ENCODE measurements around the gene PREP.
A peak's percentile ranks its signal among the peaks of the same experiment; 100 is the strongest.
"Not testable (repeated sequence)": the region's sequence is repeated elsewhere in the genome, so short reads cannot be mapped to it uniquely, and the experiment has no call there.

PREP gene

DNA sequence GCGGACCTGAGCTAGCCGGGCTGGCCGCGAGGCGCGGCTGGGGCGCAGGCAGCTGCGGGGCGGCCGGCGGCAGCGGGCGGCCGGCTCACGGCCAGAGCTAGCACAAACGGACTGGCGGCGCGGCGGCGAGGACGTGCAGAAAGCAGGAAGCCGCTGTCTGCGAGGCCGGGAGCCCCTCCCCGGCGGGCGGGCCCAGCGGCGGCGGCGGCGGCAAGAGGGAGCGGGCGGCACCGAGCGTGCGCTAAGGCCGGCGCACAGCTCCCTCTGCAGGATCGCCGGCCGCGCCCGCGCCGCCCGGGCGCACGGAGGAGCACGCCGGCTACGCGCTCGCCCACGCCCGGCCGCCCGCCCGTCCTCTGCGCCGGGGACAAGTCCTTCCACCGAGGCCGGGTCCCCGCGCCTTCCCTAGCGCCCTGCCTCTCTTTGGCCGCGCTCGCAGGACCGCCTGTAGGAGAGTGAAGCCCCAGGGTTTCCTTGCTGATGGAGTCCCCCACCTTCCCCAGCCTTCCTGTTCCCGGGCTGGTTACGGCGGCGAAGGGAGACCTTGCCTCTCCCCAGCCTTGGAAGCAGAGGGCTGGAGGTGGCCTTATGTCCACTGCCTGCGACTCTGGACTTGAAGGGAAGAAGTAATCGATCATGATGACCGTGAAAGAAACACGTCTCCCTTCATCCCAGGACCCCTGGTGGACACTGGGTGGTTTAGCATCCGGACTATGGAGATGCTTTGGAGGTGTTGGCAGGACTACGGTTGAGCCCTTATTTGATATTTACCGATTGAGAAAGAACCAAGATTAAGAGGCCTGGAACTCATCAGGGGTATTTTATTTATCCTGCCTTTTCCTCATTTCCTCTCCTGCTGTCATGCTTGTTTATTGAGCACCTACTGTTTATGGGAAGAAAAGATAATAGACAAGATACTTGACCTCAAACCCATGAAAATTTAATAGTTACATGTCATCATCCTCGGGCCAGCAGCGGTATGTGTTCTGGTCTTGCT is at the start of gene PREP:
Gene PREP, minus strand, starts transcription at position 144 of the 997 bp plus-strand sequence. CDS start 191 bp downstream, outside the sequence.
- peak; percentile 78 for DNase-seq

DNA sequence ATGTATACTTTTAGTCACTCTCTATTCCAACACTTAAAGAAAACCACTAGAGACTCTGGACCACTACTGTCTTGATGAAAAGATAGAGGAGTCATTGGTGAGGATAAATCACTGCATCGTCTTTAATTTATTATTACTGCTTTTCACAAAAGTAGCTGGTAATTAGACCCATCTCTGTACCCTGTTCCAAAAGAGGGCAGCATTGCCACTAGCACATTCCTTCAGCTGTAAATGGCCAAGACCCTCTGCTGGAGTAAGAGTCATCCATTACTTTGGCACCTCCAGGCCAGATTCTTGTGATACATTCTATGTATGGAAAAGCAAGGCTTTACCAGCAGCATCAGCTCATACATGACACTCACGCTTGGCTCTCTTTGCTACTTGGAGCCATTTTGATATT is 49.5 kb upstream of the PREP start:
- no peak for DNase-seq

DNA sequence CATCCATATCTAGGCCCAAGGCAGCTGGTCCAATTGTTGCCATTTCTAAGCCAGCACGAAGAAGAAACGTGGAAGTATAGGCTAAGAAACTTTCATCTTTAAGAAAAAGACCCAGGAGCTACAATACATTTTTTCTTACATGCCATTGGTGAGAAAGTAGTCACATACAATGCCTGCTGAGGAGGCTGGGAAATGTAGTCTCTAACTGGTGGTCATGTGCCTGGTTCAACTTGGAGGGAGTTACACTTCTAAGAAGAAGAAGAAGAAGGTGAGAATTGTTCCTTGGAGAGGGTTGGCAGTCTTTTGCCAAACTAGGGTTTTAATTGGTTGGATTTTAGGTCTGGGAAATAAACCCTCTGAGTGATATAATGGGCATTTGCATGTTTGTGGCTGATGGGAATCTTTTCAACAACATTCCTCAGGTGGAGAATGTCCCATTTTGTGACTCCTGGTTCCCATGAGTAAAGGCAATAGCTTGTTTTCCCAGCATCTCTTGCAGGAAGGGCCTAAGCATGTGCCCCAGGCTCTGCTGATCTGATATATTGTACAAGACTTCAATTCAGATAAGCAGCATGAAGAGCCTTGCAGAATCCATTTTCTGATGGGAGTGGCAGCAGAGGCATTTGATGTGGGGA is 47.0 kb upstream of the PREP start:
- no peak for DNase-seq

DNA sequence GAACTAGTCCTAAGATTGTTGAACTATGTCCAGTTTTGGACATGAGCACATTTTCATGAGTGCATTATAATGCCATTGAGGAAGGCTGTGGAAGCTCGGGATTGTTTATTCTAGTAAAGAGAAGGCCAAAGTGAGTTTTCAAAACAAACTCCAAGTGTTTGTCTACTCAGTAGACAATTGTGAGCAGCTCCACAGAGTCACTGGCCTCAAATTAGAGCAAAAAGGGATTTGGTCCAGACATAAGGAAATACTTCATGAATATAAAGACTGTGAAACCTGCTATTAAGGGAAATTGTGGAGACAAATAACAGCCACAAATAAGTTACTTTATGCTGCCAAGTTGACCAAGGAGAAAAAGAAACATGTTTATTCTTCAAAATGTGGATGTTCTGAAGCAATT is 42.6 kb upstream of the PREP start:
- DNase-seq, result no peak

DNA sequence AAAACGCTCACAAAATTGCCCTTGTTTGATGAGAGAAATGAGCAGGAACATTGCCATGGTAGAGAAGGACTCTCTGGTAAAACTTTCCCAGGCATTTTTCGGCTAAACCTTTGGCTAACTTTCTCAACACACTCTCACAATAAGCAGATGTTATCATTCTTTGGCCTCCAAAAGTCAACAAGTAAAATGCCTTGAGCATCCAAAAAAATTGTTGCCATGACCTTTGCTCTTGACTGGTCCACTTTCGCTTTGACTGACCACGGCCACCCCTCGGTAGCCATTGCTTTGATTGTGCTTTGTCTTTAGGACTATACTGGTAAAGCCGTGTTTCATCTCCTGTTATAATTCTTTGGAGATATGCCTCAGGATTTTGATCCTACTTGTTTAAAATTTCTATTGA is 41.1 kb upstream of the PREP start:
- DNase-seq, result no peak

DNA sequence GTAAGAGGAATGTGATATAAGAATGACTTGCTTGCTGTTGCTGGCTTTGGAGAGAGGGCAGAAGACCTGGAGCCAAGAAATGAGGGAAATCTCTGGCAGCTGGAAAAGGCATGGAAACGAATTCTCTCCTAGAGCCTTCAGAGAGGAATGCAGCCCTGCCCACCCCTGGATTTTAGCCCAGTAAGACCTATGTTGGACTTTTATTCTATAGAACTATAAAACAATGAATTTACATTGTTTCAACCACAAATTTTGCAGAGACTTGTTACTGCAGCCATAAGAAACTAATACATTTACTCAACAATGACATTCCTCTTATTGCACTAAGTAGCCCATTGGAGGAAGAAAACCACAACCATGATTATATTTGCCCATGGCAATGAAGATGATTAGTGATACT is 39.5 kb upstream of the PREP start:
- DNase-seq, result no peak

DNA sequence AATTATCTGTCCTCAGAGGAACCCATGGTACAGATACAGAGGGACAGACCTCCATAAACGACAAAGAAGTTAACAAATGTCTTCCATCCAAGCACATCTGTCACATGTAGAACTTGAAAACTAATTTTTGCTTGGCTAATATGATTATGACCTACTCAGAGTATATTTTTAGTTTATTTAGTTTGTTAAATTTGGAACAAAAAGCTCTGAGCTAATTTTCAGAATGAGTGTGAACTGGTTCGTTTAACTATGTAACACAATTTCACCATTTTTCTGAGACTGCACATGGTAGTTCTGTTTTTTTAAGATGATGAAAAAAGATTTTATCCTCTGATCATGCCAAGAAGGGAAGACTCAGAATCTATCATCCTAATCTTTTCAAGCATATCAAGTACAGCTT is 34.4 kb upstream of the PREP start:
- DNase-seq, result no peak

DNA sequence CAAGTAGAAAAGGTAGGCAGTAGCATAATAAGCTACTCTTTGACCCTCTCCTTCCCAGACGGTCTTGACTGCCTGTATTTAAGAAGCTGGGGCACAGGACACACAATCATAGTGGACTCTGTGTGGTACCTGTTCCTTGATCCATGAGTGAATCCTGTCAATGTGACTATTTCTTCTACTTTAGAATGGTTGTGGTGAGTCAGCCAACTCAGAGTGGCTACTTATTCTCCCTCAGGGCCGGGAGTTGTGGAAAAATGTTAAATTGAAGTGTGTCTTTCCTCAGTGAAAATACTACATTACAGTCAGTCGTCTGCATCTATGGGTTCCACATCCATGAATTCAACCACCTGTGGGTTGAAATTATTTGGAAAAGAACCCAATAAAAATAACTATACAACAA is 30.8 kb upstream of the PREP start:
- DNase-seq, result no peak

DNA sequence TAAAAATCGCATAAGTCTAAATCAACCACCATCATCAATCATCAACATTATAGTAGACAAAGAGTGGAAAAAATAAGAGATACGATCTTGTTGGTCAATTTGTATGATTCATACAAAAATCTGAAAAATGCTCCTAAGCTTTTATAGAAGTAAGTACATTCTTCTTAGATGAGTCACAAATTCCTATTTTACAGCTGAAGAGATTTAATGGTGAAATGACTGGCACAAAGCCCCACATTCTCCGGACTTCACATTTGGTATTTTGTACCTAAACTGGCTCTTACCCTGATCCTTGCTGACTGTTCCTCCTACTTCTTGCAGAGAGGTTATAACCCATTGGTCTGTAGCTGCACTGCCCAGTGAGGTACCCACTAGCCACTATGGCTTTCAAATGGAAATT is 29.9 kb upstream of the PREP start:
- peak; percentile 34 for DNase-seq

DNA sequence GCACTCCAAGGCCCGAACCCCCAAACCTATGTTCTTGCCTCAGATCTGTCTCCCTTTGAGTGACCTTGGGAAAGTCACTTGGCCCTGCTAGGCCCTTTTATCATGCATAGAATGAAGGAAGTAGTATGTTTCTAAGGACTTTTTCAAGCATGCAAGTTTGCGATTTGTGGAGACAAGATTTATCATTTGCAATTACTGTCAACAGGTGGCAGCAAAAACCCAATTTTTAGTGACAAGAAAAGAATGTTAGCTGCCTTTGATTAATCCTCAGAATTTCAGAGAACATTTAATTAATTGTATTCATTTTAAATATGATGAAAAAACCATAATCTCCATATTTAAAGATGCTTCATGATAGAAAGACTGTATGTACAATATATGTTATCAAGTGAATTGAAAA is 28.3 kb upstream of the PREP start:
- no peak for DNase-seq

DNA sequence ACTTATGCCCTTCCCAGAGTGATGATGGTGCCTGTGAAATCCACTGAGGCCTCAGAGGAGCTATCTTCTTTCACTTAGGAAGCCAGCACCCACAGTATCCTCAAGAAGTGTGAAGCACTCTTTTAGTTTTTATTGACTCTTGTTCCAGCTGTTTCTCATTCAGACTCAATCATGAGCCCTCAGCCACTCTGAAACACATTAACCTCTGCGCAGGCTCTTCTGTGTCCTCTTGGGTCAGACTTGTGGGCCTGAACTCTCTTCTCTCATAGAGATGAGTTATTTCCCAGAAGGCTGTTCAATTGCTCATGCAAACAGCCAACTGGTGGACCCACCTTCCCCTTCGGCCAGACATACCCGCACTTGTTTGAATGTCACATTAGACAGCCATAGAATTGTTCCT is 27.8 kb upstream of the PREP start:
- no peak for DNase-seq

DNA sequence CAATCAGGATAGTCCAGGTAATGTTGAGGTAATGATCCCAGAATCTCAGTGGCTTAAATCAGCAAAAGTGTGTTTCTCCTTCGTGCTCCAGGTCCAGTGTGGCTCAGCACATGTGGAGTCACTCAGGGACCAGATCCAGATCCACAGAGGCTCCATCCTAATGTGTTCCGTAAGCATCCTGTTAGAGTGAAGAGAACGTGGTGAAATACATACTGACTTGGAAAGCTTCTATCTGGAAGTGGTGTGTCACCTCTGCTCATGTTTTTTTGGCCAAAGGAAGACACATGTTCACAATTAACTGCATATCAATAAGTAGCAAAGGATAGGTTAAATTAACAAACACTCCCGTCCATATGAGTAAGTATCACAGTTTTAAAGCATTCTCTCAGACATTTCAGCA is 26.8 kb upstream of the PREP start:
- no peak for DNase-seq

DNA sequence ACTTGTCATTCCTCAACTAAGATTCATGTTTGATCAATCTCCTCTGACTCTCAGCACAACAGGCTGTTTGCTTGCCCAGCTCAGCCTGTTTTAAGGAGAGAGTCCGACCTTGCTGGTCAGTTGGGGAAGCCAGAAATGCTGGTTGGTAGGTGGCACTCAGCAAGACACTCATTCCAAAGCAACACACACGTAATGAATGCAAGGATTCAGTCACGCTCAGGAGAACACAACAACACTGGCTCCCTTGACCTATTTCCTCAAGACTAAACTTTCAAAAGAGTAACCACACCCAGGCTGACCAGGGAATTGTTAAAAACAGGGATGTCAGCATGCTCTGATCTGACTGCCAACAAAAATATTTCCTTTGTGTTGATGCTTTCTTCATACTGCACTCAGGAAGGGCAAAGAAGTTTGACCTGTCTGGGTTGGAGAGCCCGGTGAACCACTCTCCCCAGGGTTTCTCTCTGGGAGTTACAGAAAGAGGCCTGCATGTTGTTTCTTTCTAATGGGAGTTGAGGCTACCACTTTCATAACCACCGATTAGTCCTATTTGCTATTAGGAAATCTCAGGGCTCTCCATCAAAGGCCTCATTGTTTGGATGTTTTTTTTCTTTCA is 25.6 kb upstream of the PREP start:
- no peak for DNase-seq

DNA sequence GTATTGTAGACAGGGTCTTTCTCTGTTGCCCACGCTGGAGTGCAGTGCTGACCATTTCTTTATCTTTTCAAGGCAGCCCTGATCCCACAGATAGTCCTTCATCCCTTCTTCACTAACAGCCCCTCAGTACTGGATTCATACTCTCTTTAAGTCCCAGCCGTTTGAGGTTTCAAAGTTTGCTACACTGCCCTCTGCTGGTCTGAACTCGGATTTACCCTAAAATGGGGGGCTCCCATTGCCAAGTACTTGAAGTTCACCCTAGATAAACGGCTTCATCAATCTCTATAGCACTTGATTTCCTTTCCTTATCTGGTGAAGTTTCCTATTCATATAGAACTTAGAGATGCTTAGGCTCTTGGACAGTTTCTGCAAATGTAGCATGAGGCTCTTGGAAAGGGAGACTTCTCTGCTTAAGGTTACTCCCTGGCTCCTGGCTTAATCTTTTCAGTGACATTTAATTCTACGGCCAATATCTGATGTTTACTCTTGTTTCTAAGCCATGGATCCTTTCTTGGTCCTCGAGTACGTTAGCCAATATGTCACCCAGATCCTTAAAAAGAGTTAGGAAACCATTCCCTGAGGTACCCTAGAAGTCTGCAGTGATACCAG is 21.4 kb upstream of the PREP start:
- DNase-seq, result peak; percentile 45

DNA sequence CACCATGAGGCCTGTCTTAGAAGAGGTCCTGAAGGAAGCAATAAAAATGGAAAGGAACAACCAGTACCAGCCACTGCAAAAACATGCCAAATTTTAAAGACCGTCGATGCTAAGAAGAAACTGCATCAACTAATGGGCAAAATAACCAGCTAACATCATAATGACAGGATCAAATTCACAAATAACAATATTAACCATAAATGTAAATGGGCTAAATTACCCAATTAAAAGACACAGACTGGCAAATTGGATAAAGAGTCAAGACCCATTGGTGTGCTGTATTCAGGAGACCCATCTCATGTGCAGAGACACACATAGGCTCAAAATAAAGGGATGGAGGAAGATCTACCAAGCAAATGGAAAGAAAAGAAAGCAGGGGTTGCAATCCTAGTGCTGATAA is 14.1 kb upstream of the PREP start:
- DNase-seq, result not testable (repeated sequence)

DNA sequence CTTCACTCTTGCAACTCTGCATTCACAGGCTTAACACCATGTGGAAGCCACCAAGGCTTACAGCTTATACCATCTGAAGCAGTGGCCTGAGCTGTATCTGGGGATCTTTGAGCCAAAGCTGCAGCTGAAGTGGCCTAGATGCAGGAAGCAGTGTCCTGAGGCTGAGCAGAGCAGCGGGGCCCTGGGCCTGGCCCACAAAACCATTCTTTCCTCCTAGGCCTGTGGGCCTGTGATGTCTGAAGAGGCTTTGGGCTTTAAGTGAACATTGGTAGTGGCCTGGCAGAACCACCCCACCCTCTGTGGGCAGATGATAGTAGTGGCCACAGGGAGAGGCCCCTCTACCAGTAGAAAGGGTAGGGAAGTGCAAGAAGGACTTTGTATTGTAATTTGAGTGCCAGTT is 6.9 kb upstream of the PREP start:
- DNase-seq, result no peak

DNA sequence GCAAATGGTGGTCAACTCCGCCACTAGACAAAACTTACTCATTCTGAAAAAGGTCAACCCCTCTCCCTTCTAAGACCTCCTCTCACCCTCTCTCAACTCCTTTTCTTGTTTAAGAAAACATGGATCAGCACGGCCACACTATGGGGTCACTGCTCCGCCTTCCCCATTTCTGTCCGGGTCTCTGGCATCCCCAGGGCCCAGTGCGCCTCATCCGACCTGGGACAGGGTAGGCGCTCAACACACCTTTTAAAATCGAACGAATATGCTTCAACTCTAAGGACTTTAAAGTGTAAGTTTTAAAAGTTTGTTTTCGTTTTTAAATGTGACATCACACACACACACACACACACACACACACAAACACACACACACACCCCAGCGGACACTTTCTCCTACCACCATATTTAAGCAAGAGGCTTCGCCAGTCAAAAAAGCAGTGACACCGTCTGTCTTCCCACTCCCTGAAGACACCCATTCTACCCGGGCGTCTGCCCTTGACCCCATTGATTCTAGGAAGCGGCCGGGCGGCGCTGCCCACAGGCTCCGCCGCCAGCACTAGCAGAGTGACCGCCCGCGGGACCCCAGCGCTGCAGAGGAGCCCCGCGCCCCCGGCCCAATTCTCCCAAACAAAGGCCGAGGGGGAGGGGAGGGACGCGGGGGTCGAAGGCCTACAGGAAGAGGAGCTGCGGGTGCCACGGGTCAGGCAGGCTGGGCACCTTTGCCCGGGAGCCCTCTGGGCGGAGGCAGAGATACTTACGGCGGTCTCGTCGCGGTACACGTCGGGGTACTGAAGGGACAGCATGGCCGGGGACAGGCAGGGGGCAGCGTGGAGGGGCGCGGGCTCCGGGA is 568 bp downstream of the PREP start:
- DNase-seq, result no peak

DNA sequence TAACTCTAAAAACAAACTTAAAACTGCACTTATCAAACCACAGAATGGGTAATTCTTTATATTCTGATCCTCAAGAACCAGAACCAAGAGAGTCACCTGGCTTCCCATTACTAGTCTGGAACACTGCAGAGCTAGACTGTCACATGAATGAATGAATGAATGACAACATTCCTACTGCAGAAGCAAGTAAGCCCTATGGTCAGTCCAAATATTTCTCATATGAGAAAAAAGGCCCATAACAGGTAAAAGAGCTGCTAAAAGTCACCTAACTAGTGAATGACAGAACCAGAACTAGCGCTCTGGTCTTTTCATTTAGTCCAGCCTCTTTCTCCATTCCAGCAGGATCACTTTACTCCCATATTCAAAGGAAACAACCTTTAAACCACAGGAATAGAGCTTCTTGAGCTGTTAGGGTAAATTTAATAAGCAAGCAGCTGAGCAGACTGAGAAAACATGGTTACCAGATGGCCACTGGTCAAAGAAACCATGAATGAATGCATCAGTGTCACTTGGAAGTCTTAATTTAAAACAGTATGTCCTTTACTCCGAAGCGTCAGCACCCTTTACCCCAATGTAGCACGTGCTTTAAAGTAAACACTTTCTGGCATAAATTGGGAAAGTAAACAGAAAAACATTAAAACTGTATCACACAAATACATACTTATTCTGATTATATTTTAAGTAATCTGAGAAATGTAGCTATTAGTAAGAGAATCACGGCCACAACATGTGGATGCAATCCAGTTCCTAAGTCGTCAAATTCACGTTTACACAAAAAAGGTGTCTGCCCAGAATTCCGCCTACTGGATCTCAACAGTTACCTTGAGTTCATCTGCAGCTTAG is 1.4 kb downstream of the PREP start:
- no peak for DNase-seq

DNA sequence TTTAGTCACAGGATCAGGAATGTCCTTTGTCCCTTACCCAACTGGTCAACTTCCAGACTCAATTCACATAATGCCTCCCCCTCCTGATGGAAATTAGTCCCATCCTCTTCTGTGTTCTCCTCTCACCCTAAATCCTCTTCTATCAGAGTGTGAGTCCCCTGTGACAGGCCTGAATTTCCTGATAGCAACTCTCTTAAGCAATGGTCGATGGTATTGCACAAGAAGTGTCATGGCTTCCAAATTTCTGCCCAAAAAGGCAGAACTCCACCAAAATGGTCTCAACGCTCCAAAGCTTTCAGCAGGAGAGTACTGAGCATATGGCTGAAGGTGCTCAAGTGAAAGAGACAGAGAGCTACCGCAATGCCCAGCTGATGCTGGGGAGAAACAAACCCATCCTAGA is 2.4 kb downstream of the PREP start:
- no peak for DNase-seq

DNA sequence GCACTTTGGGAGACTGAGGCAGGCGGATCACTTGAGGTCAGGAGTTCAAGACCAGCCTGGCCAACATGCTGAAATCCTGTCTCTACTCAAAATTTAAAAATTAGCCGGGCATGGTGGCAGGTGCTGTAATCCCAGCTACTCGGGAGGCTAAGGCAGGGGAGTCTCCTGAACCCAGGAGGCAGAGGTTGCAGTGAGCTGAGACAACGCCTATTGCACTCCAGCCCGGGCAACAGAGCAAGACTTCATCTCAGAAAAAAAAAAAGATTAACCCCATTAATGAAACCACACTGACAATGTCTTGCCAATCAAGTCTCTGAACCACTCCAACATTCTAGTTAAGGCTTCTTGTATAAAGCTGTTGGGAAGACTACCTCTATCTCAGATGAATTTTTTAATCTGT is 4.0 kb downstream of the PREP start:
- no peak for DNase-seq

DNA sequence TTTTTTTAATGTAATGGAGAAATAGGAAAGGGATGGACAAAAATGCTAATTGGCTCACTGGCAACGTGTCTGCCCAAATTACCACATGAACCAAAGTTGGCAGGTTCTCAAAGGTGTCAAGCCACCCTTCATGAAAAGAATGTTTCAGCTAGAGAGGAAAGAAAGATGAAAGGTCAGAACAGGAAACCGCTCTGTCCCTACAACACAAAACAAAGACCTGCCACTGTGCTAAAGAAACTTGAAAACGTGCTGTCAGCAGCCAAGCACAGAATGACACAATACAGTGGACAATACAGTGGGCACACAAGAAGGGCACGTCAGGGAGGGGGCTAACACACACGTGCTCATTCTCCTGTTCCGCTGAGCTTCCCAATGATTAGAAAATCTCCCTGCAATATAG is 4.9 kb downstream of the PREP start:
- no peak for DNase-seq

DNA sequence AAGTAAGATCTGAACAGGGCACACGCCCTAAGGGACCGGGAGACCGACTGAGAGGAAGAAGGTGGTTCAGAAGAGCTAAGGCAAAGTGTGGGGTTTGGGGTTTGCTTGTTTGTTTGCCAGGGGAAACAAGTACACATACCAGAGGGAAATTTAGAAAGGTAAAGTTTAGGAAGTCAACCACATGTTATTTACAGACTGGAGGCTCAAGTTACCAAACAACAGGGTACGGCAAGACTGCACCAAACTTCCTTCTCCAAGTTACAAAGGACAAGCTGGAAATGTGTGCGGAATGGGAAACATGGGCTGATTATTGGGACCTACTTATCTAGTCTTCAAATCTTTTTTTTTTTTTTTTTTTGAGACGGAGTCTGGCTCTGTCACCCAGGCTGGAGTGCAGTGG is 11.2 kb downstream of the PREP start:
- DNase-seq, result no peak
